ENCODE measurements around the gene SLC17A6.

The SLC17A6 gene

DNA sequence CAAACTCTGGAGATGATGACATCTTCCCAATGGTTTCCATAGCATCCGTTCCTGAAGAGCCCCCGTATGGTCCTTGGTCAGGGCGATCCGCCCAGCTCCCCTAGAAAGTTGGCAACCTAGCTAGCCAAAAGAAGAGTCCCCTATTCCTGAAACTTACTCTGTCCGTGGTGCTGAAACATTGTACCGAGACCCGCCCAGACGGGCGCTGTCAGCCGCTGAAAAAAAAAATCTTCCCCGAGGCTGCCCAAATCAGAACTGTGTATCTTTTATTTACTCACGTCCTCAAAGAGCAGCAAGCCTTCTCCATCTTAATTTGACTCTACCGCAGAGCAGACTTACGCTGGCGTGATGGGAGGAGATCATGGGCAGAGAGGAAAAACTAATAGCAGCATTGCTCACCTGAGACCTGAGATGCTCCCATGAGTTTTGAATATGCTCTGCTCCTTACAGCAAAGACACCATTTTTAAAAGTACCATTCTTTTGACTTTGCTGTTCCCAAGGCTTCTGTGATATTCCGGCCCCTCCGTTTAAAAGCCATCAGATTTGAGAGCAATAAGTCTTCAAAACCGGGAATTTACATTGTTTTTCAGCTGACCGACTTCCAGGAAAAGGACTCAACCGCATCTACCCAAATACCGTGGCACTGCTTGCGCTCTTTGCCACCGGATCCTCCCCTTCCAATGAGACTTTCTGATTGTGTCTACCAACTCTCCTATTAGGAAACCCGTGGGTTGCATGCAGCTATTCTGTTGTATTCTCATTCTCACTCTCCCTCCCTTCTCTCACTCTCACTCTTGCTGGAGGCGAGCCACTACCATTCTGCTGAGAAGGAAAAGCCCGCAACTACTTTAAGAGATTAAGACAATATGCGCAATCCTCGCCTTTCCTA is at the start of gene SLC17A6:
SLC17A6 (plus strand) TSS at position 786 of the 890 bp plus-strand sequence. CDS start 153 bp downstream, outside the sequence.
- peak; percentile 10 for DNase-seq

DNA sequence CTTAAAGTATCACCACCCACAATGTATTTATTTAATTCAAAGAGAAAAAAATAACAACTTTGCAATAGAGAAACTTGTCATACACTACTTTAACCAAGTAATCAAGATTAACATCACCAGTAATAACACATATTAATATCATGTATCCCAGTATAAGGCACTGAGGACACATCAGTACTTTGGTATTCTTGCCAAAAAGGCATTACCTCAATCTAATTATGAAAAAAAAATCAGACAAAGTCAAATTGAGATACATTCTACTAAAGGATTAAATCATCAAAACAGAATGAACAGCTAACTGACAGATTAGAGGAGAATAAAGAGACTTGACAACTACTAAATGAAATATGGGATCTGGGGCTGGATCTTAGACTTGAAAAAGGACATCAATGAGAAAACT is 35.8 kb upstream of the SLC17A6 start:
- DNase-seq: no peak

GRCh38 chr11:22304337-22304961 is 33.7 kb upstream of the SLC17A6 start:
- peak; percentile 19 for DNase-seq

- DNase-seq: no peak
These were observed 20.5 kb upstream of the SLC17A6 start for GRCh38 chr11:22317656-22318055.

DNA sequence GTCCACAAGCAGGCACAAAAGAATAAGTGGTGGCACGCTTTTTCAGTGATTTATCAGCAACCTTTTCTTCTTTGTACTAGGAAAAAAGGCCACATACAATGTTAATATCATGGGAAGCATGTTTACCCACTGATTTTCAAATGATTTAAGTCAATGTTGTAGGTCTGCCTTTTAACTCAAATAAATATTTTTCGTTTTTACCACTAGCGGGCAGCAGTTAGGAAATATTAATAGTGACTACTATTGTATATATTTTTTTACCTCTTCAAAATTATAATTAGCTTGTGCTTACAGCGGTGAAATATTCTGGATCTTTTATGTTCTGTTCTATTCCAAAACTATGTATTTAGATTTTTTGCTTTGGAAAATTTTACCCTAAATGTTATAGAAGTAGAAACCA is 6.4 kb upstream of the SLC17A6 start:
- no peak for DNase-seq

DNA sequence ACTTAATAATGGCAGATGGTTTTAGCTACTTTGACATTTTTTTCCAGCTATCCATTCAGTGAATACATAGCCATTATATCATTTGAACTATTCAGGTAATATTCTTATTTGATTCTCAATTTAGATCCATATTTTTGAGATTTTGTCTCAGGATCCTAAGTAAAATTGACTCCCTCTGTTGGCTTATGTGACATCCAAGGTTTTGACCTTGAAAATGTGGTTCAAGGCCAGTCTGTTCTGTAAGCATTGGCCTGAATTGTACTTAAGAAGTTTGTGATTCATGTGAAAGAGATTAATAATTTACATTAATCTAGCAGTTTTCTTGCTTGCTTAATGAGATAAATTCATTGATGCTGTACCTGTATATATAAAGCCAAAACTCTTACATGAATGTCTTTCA is 1.6 kb upstream of the SLC17A6 start:
- no peak for DNase-seq

GRCh38 chr11:22339611-22340010 is 1.4 kb downstream of the SLC17A6 start:
- DNase-seq: no peak

DNA sequence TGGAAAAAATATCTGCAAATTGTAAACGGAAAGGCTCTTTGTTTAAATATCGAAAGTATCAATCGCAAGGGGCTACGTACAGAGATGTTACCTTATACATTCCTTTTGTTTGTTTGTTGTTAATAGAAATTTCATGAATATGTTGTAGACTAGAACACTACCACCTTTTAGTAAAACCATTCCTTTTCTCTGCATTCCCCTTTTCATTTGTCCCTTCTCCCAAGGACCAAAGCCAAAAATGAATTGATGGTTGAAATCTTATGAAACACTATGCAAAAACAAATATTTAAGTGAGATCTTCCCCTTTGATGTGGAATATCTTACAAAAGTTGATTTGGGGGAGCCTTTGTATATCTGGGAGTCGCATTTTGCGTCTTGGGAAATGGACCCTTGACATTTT is 2.1 kb downstream of the SLC17A6 start:
- DNase-seq: no peak

DNA sequence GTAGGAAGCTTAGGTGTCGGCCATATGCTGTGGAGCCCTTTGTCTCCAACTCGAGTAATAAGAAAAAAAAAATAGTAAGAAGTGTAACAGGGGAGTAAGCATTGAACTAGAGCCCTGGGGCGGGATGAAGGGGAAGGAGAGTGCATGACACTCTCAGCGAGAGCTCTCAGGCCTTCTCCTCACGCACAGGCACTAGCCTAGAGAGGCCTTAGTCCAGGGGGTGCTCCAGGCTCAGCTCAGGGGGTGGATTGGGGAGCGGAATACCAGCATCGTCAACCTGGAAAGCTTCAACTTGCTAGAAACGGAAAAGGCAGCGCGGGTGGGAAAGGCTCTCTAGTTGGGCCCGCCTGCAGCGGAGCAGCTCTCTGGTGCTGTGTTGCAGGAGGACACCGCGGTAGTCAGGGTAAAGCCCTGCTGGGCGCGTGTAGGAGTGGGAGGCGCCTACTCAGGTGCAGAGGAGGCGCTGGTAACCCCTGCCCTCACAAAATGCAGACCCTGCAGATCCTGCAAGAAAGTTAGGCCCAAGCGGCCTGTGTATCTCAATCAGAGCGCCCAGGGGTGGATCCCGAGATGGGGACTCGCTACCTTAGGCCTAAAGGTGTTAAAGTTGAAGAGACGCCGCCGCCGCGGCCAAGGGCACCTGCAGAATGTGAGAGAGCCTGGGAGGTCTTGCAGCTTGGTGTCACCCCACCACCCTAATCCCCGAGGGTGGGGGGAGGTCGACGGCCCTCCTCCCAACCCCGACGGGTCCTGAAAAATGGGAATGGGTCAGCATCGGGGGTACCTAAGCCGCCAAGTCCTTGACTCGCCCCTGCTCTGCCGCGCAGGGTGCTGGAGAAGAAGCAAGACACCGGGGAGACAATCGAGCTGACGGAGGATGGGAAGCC is 2.8 kb downstream of the SLC17A6 start:
- no peak for DNase-seq

- no peak for DNase-seq
These were observed 3.4 kb downstream of the SLC17A6 start for GRCh38 chr11:22341588-22341931.

- no peak for DNase-seq
These were observed 4.2 kb downstream of the SLC17A6 start for GRCh38 chr11:22342211-22343031.

DNA sequence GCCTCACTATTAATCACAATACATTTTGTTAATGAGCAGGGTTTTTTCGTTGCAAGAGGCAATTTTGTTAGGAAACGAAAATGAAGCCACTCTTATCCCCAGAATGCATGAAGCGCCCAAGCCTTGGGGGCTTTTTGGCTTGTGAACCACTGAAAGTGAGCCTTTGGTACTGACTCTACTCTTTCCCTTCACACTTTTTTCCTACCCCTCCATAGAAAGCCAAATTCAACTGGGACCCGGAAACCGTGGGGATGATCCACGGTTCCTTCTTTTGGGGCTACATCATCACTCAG is 4.8 kb downstream of the SLC17A6 start:
- no peak for DNase-seq

GRCh38 chr11:22343371-22344032 is 5.3 kb downstream of the SLC17A6 start:
- no peak for DNase-seq

DNA sequence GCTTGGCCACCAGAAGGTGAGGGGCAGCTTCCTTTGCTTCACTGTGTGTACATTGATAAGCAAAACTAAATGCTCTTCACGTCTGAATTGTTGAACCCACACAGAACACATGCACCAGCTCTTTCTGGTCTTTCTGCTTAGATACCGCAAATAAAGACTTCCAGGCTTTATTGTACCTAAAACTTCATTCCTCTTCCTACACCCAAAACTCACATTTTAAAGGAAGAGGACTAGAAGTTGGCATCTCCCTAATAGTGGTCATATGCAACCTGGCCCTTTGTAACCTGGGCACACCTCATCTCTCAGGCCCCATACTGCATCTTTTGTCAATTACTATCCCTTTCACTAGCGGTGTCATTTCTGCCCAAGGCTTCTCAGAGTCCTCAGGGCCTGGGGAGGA is 5.9 kb downstream of the SLC17A6 start:
- DNase-seq: no peak

DNA sequence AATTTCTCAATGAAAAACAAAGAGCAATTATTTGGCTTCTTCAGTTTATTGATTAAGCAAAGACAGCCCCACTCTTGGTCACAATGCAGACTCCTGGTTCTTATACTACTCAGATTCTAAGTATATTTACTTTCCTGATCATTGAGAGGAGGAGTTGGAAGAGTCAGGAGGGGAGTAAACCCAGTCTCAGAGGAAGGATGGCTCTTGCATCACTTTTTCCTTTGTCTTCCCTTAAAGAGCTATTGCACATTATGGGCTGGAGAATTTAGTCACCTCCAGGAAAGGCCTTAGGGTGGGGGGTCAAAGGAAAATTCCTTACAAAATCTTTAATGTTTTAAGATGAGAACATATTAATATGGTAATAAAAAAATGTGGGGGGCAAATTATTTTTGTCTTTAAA is 8.1 kb downstream of the SLC17A6 start:
- no peak for DNase-seq

DNA sequence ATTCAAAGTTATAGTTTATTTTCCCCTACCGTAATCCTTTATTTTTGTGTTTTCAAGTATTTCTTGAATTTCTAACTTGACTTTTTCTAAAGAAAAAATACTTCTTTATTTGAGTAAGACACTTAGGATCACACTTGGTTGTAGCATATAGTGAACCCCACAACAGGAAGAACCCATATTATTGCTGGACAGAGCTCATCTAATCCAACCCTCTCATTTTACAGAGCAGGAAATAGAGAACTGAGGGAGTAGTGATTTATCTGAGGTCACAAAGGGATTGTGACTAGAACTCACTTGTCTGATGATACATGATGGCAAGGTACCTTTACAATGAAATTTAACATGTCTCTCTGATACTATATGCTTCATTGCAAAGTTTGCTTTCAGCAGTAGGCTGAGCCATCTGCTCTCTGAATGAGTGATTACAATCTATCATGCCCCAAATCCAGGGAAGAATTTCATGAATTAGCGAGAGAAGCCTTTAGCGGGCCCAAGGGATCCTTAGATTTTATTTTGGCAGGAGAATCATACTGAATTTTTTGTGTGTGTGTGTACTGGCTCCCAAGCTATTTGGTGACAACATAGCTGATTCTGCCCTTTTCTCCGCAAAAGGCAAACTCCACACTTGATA is 9.8 kb downstream of the SLC17A6 start:
- DNase-seq: no peak

- no peak for DNase-seq
These were observed 11.3 kb downstream of the SLC17A6 start for GRCh38 chr11:22349491-22349890.

- DNase-seq: no peak
These were observed 21.1 kb downstream of the SLC17A6 start for GRCh38 chr11:22359295-22359694.

GRCh38 chr11:22371160-22371559 is 33.0 kb downstream of the SLC17A6 start:
- DNase-seq: no peak

DNA sequence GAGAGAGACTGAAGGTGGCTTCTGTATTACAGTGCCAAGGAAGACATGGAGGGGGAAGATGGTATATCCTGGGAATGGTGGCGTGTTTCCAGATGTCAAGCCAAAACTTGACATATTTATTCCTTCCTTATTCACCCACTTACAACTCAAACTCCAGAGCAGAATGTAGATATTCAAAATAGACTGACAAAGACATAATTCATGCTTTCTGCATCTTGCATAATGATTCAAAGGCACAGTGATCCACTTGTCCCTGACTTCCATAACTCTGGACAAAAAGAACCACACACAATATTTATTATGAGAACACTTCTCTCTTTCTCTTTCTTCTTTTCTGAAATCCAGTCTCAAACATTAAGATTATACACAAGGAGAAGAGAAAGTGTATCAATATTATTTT is 48.9 kb downstream of the SLC17A6 start:
- no peak for DNase-seq

GRCh38 chr11:22389526-22390282 is 51.5 kb downstream of the SLC17A6 start:
- DNase-seq: no peak
